Measurements from ENCODE around the gene RHBDL1.
A peak's percentile ranks its signal among the peaks of the same experiment; 100 is the strongest.

Gene RHBDL1

GRCh38 chr16:675884-676564, 553 bp downstream of the RHBDL1 start:
- DNase-seq: no peak

- DNase-seq: no peak
These were observed 1.1 kb downstream of the RHBDL1 start for GRCh38 chr16:676565-676902.

GRCh38 chr16:676913-677312, 1.4 kb downstream of the RHBDL1 start:
- no peak for DNase-seq

GRCh38 chr16:677316-678190, 2.1 kb downstream of the RHBDL1 start:
- DNase-seq: no peak

GRCh38 chr16:678209-678857, 2.9 kb downstream of the RHBDL1 start:
- no peak for DNase-seq

GRCh38 chr16:678858-679813, 3.7 kb downstream of the RHBDL1 start:
- peak; percentile 34 for DNase-seq

GRCh38 chr16:679814-680624, 4.5 kb downstream of the RHBDL1 start, which contains the start of gene STUB1:
Gene STUB1 (plus strand): TSS chr16:680410. CDS start chr16:680526, 116 bp downstream.
- DNase-seq: peak; percentile 48

- no peak for DNase-seq
These were observed 5.1 kb downstream of the RHBDL1 start for GRCh38 chr16:680625-680945.

GRCh38 chr16:680967-681745, 5.7 kb downstream of the RHBDL1 start:
- no peak for DNase-seq

- DNase-seq: no peak
These were observed 6.4 kb downstream of the RHBDL1 start for GRCh38 chr16:681746-682427.

GRCh38 chr16:682493-683395, 7.3 kb downstream of the RHBDL1 start:
- DNase-seq: no peak

- DNase-seq: no peak
These were observed 8.1 kb downstream of the RHBDL1 start for GRCh38 chr16:683396-684070.

GRCh38 chr16:684071-684794, 8.8 kb downstream of the RHBDL1 start, which contains the start of gene JMJD8:
Gene JMJD8 (minus strand): TSS chr16:684334. CDS start chr16:684319, 15 bp downstream.
- peak; percentile 80 for DNase-seq

GRCh38 chr16:684961-685696, 9.7 kb downstream of the RHBDL1 start:
- no peak for DNase-seq

GRCh38 chr16:685967-686366, 10.5 kb downstream of the RHBDL1 start:
- DNase-seq: no peak

GRCh38 chr16:686459-687260, 11.2 kb downstream of the RHBDL1 start:
- no peak for DNase-seq
